Stimulated activated CD8-positive, alpha-beta memory T cell treated with anti-CD3 and anti-CD28 coated beads, Interleukin-15, amount 100 ng/mL, for 48 hours (primary cell): ENCODE results near the gene ESPN.

Experiments used
- DNase-seq, 2 donors: peaks; one replicate each; pipeline ENCODE4 v3.0.0-alpha.2; 2020; ENCODE audit warnings: low read depth in 2 of 2

ESPN gene

DNA sequence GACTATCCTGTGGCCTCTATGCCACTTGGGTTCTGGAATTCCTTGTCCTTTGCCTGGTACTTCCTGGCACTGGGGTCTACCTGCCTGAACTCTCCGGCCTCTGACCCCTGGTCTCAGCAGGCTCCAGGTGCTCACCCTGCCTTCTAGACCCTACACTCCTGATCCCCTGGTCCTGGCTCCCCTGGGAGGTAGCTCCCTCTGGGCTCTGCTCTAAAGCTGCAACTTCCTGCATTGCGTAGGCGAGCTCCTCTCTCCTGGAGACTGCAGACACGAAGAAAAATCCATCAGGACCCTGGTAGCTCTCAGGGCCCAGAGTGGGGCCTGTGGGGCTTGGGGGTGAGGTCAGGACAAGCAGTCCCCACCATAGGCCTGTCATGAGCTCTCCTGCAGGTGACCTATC, 74.7 kb downstream of the ESPN start:
- no peak for DNase-seq

DNA sequence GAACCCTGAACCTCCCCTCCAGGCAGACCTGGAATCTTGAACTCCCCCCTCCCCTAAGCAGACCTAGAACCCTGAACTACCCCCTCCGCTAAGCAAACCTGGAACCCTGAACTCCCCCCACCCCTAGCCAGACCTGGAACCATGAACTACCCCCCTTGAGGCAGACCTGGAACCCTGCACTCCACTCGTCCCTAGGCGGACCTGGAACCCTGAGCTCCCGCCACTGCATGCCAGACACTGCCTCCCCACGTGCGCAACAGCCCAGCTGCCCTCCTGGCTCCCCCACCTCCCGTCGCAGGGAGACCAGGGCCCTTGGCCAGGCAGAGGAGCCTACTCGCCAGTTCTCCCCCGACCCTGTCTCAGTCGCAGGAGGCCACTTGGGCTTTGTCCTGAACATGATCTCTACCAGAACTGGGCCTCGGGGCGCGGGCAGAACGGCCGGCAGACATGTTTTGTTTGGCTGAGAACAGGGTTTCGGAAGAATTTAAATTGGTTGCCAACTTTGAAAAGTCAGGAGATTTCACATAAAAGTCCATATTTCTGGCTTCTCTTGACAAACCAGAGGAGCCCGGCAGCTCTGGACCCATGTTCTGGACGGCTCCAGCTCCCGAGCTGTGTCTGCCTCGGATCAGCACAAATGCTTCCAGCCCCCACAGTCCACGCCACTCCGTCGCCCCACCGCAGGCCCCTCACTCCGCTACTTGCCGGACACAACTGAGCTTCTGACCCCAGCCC, 76.1 kb downstream of the ESPN start:
- DNase-seq, result no peak

DNA sequence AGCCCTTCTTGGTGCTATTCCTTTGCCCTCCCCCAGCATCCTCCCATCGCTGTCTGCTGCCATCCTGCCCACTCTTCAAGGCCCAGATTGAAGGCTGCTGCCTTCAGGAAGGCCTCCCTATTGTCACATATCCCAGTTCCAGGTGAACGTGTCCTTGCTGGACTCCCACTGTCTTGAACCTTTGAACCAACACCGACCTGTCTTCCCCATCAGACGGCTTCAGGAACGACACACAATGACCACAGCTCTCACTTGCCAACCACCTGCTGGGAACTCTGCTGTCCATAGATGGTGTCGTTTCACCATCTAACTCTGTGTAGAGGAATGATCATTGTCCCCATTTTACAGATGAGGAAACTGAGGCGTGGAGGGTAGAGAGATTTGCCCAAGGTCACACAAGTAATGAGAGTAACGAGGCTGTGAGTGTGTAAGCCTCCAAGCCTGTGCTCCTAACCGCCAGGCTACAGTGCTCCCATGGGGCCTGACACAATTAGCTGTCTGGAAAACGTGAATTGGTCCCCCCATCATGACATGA, 76.8 kb downstream of the ESPN start:
- DNase-seq, result no peak

DNA sequence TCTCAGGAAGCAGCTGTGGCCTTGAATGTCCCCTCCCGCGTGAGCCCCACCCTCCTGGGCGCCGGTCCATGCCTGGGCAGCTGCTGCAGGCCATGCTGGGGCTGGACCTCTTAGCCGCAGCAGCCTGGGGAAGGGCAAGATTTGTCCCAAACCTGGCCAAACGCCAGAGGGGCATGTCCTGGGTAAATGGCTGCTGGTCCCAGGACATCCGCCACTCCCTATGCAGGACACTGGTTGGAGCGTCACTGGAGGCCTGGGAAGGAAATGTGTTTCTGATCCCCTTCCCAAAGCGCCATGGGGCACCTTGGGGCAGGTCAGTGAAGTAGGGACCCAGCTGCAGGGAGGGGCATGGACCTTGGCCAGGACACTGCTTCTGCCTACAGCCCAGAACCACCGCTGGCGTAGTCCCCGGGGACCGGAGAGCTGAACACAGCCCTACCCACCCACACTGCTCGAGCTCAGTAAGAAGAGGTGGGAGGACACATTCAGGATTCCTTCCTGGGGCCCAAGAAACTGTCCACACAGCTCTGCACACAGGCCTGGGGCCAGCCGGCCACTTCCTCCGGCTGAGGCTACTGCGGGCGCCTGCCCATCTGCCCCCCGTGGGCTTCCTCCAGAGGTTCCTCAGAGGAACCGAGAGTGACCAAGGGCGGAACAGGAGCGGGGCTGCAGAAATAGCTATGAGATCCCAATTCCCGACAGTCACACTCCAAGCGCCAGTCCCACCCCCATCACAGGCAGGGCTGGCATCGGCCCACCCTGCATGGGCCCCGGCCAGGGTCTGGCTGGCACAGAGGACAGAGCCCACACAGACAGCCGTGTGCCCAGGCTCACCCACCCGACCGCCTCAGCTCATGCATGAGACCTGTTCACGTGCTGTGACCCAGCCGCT, 77.7 kb downstream of the ESPN start:
- DNase-seq, result no peak

DNA sequence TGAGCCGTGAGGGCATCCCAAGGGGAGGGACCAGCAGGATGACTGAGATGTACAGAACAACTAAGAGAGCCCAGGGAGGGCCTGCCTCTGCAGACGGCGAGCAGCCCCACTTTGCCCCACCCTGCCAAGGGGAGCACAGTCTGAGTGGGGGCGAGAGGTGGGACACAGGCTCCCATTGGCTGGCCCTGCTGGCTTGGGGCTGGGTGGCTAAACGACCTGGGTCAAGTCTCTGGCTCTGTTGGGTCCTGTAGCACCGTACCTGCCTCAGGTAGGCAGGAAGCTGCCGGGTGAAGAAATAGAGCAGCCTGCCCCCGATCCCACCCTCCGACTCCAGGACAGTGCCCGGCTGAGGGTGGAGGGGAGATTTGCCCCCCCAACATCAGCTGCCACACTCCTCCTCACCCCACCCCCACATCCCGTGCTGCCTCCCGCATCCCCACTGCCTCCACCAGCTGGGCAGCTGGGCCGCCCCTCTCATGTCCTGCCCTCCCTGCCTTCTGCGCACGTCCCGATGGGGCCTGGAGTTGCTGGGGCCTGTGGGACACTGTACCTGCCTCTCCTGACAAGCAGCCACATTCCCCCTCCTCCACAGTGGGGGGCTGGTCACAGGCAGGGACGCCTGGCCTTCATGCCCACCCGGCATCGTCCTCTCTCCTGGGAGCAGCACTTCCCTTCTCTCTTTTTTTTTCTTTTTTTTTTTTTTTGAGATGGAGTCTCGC, 79.5 kb downstream of the ESPN start:
- DNase-seq, result no peak

- DNase-seq, result no peak
Observed at GRCh38 chr1:6504887-6505286, 80.3 kb downstream of the ESPN start.

- DNase-seq, result no peak
Observed at GRCh38 chr1:6505367-6506209, 81.0 kb downstream of the ESPN start.

- no peak for DNase-seq
Observed at GRCh38 chr1:6506210-6507036, 81.8 kb downstream of the ESPN start.

DNA sequence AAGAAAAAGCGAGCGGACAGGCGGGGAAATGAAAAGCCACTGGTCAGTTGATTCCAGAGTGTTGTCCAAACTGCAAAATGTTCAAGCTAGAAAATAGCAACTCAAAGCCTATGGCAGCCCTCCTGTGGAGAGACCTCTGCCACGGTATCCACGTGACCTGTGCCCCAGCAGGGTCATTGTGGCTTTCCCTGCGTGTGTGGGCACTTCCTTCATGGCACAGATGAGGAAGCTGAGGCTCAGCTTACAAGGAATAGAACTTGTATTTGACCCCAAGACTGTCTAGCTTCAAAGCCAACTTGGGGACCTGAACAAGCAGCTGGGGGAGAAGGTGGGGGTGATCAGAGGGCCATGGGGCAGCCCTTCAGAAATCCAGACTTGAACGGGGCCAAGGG, 82.5 kb downstream of the ESPN start:
- no peak for DNase-seq

- DNase-seq, result no peak
Observed at GRCh38 chr1:6507461-6507911, 82.9 kb downstream of the ESPN start.

GRCh38 chr1:6508154-6508815, 83.7 kb downstream of the ESPN start:
- no peak for DNase-seq

DNA sequence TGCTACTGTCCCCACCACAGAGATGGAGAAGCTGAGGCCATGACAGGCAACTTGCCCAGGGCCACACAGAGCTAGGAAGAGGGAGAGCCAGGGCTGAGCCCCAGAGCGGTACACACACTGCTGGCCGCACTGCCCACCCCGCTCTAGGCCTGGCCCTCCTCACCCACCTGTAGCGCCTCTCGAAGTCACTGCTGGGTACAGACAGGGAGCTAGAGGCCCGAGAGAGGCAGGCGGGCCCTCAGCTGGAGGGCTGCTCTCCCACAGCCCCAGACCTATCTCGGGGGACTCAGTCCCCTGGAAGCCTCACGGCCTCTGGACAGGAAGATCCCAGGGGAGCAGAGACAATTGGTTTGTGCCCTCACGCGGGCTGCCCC, 84.2 kb downstream of the ESPN start:
- no peak for DNase-seq

- no peak for DNase-seq
Observed at GRCh38 chr1:6509220-6509918, 84.8 kb downstream of the ESPN start.

GRCh38 chr1:6509919-6510291, 85.3 kb downstream of the ESPN start:
- DNase-seq, result no peak

GRCh38 chr1:6510493-6510892, 85.9 kb downstream of the ESPN start:
- DNase-seq, result no peak
